OCI-LY7 (cell line): ENCODE results near the gene GALR1. TPM values are rescaled to one million over a fixed set of nuclear protein-coding genes. Genes with fewer than 3 reads are reported as not detected.

Experiments
- BruUV-seq: library from RNA; stranded (reverse); fragments of 400-500 nt; replicated peaks from 2 replicates; lab custom pipeline; 2021; lab: Mats Ljungman, UMichigan
- CTCF ChIA-PET: fragments of 300-600 bp; sonication (Branson Sonifier 250); formaldehyde crosslinking; loops from one replicate; lab custom pipeline; 2022; ENCODE audit warnings: antibody characterized with exemption; ENCODE audit not compliant: unreplicated experiment; lab: Charles Lee
- POLR2A ChIA-PET: fragments of 300-600 bp; sonication (Branson Sonifier 250); formaldehyde crosslinking; loops from one replicate; lab custom pipeline; 2022; ENCODE audit warnings: antibody characterized with exemption; lab: Charles Lee
- DNase-seq: peaks from one replicate; pipeline ENCODE4 v3.0.0-alpha.2; 2015; ENCODE audit warnings: low spot score
- H2AFZ ChIP-seq: fragments of 200-600 bp; sonication (generic), shearing (Covaris generic); 2 replicates; pipeline ENCODE4 v1.6.1; 2014; ENCODE audit warnings: mild to moderate bottlenecking, antibody characterized with exemption, low read length, moderate library complexity
- H3K27ac ChIP-seq: fragments of 200-600 bp; sonication (generic); 2 replicates; pipeline ENCODE4 v1.5.1; 2014; ENCODE audit warnings: mixed run types, low read depth, mild to moderate bottlenecking, moderate library complexity, low read length, inconsistent platforms; ENCODE audit not compliant: poor library complexity, severe bottlenecking
- H3K36me3 ChIP-seq: fragments of 200-600 bp; sonication (generic); 2 replicates; pipeline ENCODE4 v1.6.1; 2014; ENCODE audit warnings: mild to moderate bottlenecking, antibody characterized with exemption, low read length, moderate library complexity, mixed read lengths; ENCODE audit not compliant: insufficient read depth
- H3K4me1 ChIP-seq: fragments of 200-600 bp; sonication (generic); 2 replicates; pipeline ENCODE4 v1.5.1; 2014; ENCODE audit warnings: mild to moderate bottlenecking, low read length; ENCODE audit not compliant: insufficient read depth, poor library complexity, severe bottlenecking
- H3K4me2 ChIP-seq: fragments of 200-600 bp; sonication (generic); 2 replicates; pipeline ENCODE4 v1.6.1; 2014; ENCODE audit warnings: mild to moderate bottlenecking, low read length
- H3K4me3 ChIP-seq: fragments of 200-600 bp; sonication (generic); 2 replicates; pipeline ENCODE4 v1.5.1; 2014; ENCODE audit warnings: mild to moderate bottlenecking, low read depth, low read length; ENCODE audit not compliant: poor library complexity, severe bottlenecking
- H3K79me2 ChIP-seq: fragments of 200-600 bp; sonication (generic); 2 replicates; pipeline ENCODE4 v1.6.1; 2016; ENCODE audit warnings: low read depth, mild to moderate bottlenecking, low read length, moderate library complexity, mixed read lengths; ENCODE audit not compliant: insufficient read depth
- H3K9me2 ChIP-seq: fragments of 200-600 bp; sonication (generic); 2 replicates; pipeline ENCODE4 v1.6.1; 2016; ENCODE audit warnings: mild to moderate bottlenecking, low read length, mixed read lengths; ENCODE audit not compliant: insufficient read depth
- H3K9me3 ChIP-seq: fragments of 200-600 bp; sonication (generic); 2 replicates; pipeline ENCODE4 v1.6.1; 2014; ENCODE audit warnings: mild to moderate bottlenecking, mixed run types, low read length, mixed read lengths
- H4K20me1 ChIP-seq: fragments of 200-600 bp; sonication (generic); 2 replicates; pipeline ENCODE4 v1.6.1; 2014; ENCODE audit warnings: mild to moderate bottlenecking, antibody characterized with exemption, low read length, moderate library complexity, mixed read lengths; ENCODE audit not compliant: insufficient read depth
- CTCF ChIP-seq: fragments of 200-600 bp; sonication (generic); conservative IDR thresholded peaks from 2 replicates; pipeline ENCODE4 v1.5.1; 2014; ENCODE audit warnings: mild to moderate bottlenecking, antibody characterized with exemption, low read length, moderate library complexity, mixed read lengths
- EZH2phosphoT487 ChIP-seq: fragments of 200-600 bp; sonication (generic); IDR thresholded peaks from 2 replicates; pipeline ENCODE4 v1.6.1; 2018; ENCODE audit warnings: low read depth, borderline replicate concordance, mild to moderate bottlenecking, mixed run types, antibody characterized with exemption, low read length, moderate library complexity, mixed read lengths
- intact Hi-C: fragments of 100-400 bp; cut with micrococcal nuclease; formaldehyde crosslinking; loops from one replicate; pipeline ENCODE4 v1.10.0; 2022; ENCODE audit not compliant: unreplicated experiment
- total RNA-seq, 2 experiments: library from RNA; depleted of rRNA in 1 of 2; stranded (reverse); fragments of >200 nt in 1 of 2; shearing (Covaris generic) in 1 of 2; gene quantifications; 2 replicates each; pipeline ENCODE4 v1.2.3, GENCODE V29; 2014 to 2022

Gene GALR1
- total RNA-seq, 2 experiments from 2014 or later, result not detected

GRCh38 chr18:77218642-77219041 is 31.0 kb upstream of the GALR1 start:
- POLR2A ChIA-PET, result no interaction called here
- TF ChIP-seq CTCF (no peak), EZH2phosphoT487 (no peak)
- no TSS peak for BruUV-seq
- Histone ChIP-seq H3K9me3 (no peaks in the 10 kb centered on the region), H3K4me1 (no peaks in the 10 kb centered on the region), H3K79me2 (no peaks in the 10 kb centered on the region), H3K9me2 (no peaks in the 10 kb centered on the region), H4K20me1 (no peaks in the 10 kb centered on the region), H2AFZ (no peak overlapping the region), H3K4me3 (no peak overlapping the region), H3K27ac (no peak overlapping the region), H3K4me2 (no peak overlapping the region), H3K36me3 (no peaks in the 10 kb centered on the region)
- CTCF ChIA-PET, result no interaction called here
- intact Hi-C loops, result no loop called here
- no peak for DNase-seq

GRCh38 chr18:77220726-77221125 is 28.9 kb upstream of the GALR1 start:
- no peak overlapping the region for H3K27ac ChIP-seq
- intact Hi-C loops, result no loop called here
- CTCF ChIA-PET, result no interaction called here

More at GRCh38 chr18:77220726-77221125, 28.9 kb upstream of the GALR1 start:
- H3K4me2 ChIP-seq, result no peak overlapping the region
- TF ChIP-seq EZH2phosphoT487, result no peak
- no peak for TF ChIP-seq CTCF
- no peak for DNase-seq
- BruUV-seq, result no TSS peak
- H2AFZ ChIP-seq, result no peak overlapping the region
- no peaks in the 10 kb centered on the region for H3K9me3 ChIP-seq
- no peaks in the 10 kb centered on the region for H3K9me2 ChIP-seq
- H3K79me2 ChIP-seq, result no peaks in the 10 kb centered on the region
- H3K4me3 ChIP-seq, result no peak overlapping the region
- no peaks in the 10 kb centered on the region for H3K4me1 ChIP-seq
- no peaks in the 10 kb centered on the region for H3K36me3 ChIP-seq
- POLR2A ChIA-PET, result no interaction called here
- no peaks in the 10 kb centered on the region for H4K20me1 ChIP-seq
